ENCODE results near the gene DOCK11. TPM values are rescaled to one million over a fixed set of nuclear protein-coding genes. Genes with fewer than 3 reads are reported as not detected.
"Not testable (repeated sequence)": the region's sequence is repeated elsewhere in the genome, so short reads cannot be mapped to it uniquely, and the experiment has no call there.

The DOCK11 gene
- total RNA-seq (35.5 TPM), polyA plus RNA-seq (ENCODE audit: insufficient read depth in 1 of 8, insufficient read length in 8 of 8, low replicate concordance in 1 of 8) (10 to 100 TPM; 16.1 to 32.8 (median 20.6) TPM)
- long read RNA-seq, donor 1, result 0 reads
- long read RNA-seq, donor 2, result 0 reads
- long read RNA-seq, donor 3, result 0 reads
- long read RNA-seq, donor 4, result 0 reads
- long read RNA-seq, donor 5, partial matches to known transcripts, result 12 of 12 reads
- long read RNA-seq, donor 5, other reads (novel, unspliced or antisense), result 0 of 12 reads
- long read RNA-seq, donor 6, result 0 reads
- long read RNA-seq, donor 7, result 0 reads
- long read RNA-seq, donor 8, result 0 reads
- long read RNA-seq, donor 9, result 0 reads
- long read RNA-seq, donor 10, result 0 reads
- long read RNA-seq, donor 11, result 0 reads

GRCh38 chrX:118495061-118495921 lies at the start of gene DOCK11:
DOCK11 (plus strand) TSS chrX:118495815; CDS start chrX:118495972, 157 bp downstream.
- Histone ChIP-seq H3K27me3 (ENCODE audit: control insufficient read depth, insufficient read depth, low read length) (peaks cover 15% of the 10 kb centered on the region), H3K4me3 (ENCODE audit: low read length) (peak within 1 kb of the TSS; percentile 64), H3K27ac (ENCODE audit: low read length) (peak within 1 kb of the TSS; percentile 72), H3K36me3 (ENCODE audit: control insufficient read depth, insufficient read depth, low read length) (no peaks in the 10 kb centered on the region), H3K9me3 (replicated peaks; ENCODE audit: control insufficient read depth, low read depth, low read length) (no peaks in the 10 kb centered on the region), H3K4me1 (ENCODE audit: control insufficient read depth, insufficient read depth, low read length) (peaks cover 18% of the 10 kb centered on the region)
- 29% methylated on average over 52 of the region's 64 CpGs for WGBS (ENCODE audit: insufficient coverage)
- DNase-seq, result peak; percentile 93

GRCh38 chrX:118448273-118448783 lies 47.3 kb upstream of the DOCK11 start:
- H3K27me3 ChIP-seq (ENCODE audit: control insufficient read depth, insufficient read depth, low read length), result peaks cover 2% of the 10 kb centered on the region
- H3K27ac ChIP-seq (ENCODE audit: low read length), result no peak overlapping the region
- peak; percentile 12 for DNase-seq
- H3K9me3 ChIP-seq (replicated peaks; ENCODE audit: control insufficient read depth, low read depth, low read length), result no peaks in the 10 kb centered on the region
- peaks cover 3% of the 10 kb centered on the region for H3K36me3 ChIP-seq (ENCODE audit: control insufficient read depth, insufficient read depth, low read length)
- H3K4me3 ChIP-seq (ENCODE audit: low read length), result no peak overlapping the region
- 40% methylated on average over 3 of the region's 3 CpGs for WGBS (ENCODE audit: insufficient coverage)
- H3K4me1 ChIP-seq (ENCODE audit: control insufficient read depth, insufficient read depth, low read length), result no peaks in the 10 kb centered on the region

GRCh38 chrX:118455013-118455412 lies 40.6 kb upstream of the DOCK11 start:
- WGBS (ENCODE audit: insufficient coverage), result 67% methylated on average over 1 of the region's 3 CpGs
- Histone ChIP-seq H3K27me3 (ENCODE audit: control insufficient read depth, insufficient read depth, low read length) (peaks cover 2% of the 10 kb centered on the region), H3K4me1 (ENCODE audit: control insufficient read depth, insufficient read depth, low read length) (no peaks in the 10 kb centered on the region), H3K36me3 (ENCODE audit: control insufficient read depth, insufficient read depth, low read length) (peaks cover 4% of the 10 kb centered on the region), H3K9me3 (replicated peaks; ENCODE audit: control insufficient read depth, low read depth, low read length) (no peaks in the 10 kb centered on the region), H3K4me3 (ENCODE audit: low read length) (no peak overlapping the region), H3K27ac (ENCODE audit: low read length) (no peak overlapping the region)
- DNase-seq, result no peak

DNA sequence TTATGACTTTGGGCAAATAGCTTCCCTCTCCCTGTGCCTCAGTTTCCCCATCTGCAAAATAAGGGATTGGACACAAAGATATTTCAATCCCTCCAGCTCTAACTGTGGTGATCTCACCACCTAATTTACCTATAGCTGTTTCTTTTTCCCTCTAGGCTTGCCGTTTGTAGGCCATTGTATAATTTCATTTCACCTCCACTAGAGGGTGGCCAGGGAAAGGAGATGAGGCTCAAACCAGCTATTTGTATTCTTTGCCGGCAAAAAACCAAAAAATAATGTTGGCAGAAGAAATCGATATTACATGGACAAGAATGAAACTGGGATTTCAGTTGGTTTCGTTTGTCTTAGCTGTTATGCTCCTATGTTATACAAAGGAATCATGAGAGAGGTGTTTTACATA lies 36.1 kb upstream of the DOCK11 start:
- no peak overlapping the region for H3K4me3 ChIP-seq (ENCODE audit: low read length)
- WGBS (ENCODE audit: insufficient coverage), result no CpG with 5 or more reads among the region's 4 CpGs
- H3K4me1 ChIP-seq (ENCODE audit: control insufficient read depth, insufficient read depth, low read length), result no peaks in the 10 kb centered on the region
- H3K27ac ChIP-seq (ENCODE audit: low read length), result no peak overlapping the region
- no peaks in the 10 kb centered on the region for H3K9me3 ChIP-seq (replicated peaks; ENCODE audit: control insufficient read depth, low read depth, low read length)
- DNase-seq, result peak; percentile 87
- H3K36me3 ChIP-seq (ENCODE audit: control insufficient read depth, insufficient read depth, low read length), result peaks cover 1% of the 10 kb centered on the region
- peaks cover 6% of the 10 kb centered on the region for H3K27me3 ChIP-seq (ENCODE audit: control insufficient read depth, insufficient read depth, low read length)

DNA sequence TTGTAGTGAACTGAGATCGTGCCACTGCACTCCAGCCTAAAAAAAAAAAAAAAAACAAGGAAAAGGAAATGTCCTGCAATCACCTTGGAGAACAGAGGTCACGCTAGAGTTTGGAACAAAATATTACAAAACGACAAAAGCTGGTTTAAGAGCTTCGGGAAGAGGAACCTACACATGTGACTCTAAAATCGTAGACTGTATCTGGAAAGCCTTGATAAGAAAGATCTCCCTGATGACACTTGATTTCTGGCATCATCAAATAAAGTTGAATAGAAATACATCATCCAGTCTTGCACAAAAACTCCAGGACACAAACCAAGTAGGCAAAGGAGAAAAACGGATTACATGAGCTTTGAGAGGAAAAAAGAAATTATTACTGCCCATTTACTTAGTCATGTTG lies 31.1 kb upstream of the DOCK11 start:
- no CpG with 5 or more reads among the region's 6 CpGs for WGBS (ENCODE audit: insufficient coverage)
- H3K9me3 ChIP-seq (replicated peaks; ENCODE audit: control insufficient read depth, low read depth, low read length), result no peaks in the 10 kb centered on the region
- no peaks in the 10 kb centered on the region for H3K4me1 ChIP-seq (ENCODE audit: control insufficient read depth, insufficient read depth, low read length)
- DNase-seq, result no peak
- H3K27ac ChIP-seq (ENCODE audit: low read length), result no peak overlapping the region
- H3K27me3 ChIP-seq (ENCODE audit: control insufficient read depth, insufficient read depth, low read length), result peaks cover 4% of the 10 kb centered on the region
- no peak overlapping the region for H3K4me3 ChIP-seq (ENCODE audit: low read length)
- H3K36me3 ChIP-seq (ENCODE audit: control insufficient read depth, insufficient read depth, low read length), result no peaks in the 10 kb centered on the region

DNA sequence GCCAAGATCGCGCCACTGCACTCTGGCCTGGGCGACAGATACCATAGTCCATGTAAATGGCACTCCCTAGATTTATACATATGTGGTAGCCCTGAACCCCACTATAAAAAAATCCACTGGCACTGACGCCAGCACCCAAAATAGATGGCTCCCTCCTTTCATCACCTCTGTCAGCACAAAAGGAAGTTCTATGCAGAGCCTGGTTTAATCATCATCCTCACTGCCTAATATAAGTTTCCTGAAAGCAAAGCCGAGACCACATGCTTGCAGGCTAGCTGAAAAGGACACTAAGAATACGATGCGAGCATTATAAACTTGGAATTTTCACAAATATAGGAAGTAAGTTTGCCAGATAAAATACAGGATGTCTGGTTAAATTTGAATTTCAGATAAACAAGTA lies 27.5 kb upstream of the DOCK11 start:
- no peaks in the 10 kb centered on the region for H3K4me1 ChIP-seq (ENCODE audit: control insufficient read depth, insufficient read depth, low read length)
- peaks cover 4% of the 10 kb centered on the region for H3K27me3 ChIP-seq (ENCODE audit: control insufficient read depth, insufficient read depth, low read length)
- H3K36me3 ChIP-seq (ENCODE audit: control insufficient read depth, insufficient read depth, low read length), result no peaks in the 10 kb centered on the region
- DNase-seq, result peak; percentile 65
- no peak overlapping the region for H3K27ac ChIP-seq (ENCODE audit: low read length)
- H3K9me3 ChIP-seq (replicated peaks; ENCODE audit: control insufficient read depth, low read depth, low read length), result peaks cover 5% of the 10 kb centered on the region
- no CpG with 5 or more reads among the region's 7 CpGs for WGBS (ENCODE audit: insufficient coverage)
- no peak overlapping the region for H3K4me3 ChIP-seq (ENCODE audit: low read length)

DNA sequence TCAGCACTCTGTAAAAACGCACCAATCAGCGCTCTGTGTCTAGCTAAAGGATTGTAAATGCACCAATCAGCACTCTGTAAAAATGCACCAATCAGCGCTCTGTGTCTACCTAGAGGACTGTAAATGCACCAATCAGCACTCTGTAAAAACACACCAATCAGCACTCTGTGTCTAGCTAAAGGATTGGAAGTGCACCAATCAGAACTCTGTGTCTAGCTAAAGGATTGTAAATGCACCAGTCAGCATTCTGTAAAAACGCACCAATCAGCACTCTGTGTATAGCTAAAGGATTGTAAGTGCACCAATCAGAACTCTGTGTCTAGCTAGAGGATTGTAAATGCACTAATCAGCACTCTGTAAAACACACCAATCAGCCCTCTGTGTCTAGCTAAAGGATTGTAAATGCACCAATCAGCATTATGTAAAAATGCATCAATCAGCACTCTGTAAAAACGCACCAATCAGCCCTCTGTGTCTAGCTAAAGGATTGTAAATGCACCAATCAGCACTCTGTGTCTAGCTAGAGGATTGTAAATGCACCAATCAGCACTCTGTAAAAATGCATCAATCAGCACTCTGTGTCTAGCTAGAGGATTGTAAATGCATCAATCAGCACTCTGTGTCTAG lies 24.8 kb upstream of the DOCK11 start:
- not testable (repeated sequence) for DNase-seq; H3K27me3 ChIP-seq (ENCODE audit: control insufficient read depth, insufficient read depth, low read length); H3K4me3 ChIP-seq (ENCODE audit: low read length); H3K36me3 ChIP-seq (ENCODE audit: control insufficient read depth, insufficient read depth, low read length); H3K27ac ChIP-seq (ENCODE audit: low read length); H3K9me3 ChIP-seq (replicated peaks; ENCODE audit: control insufficient read depth, low read depth, low read length); H3K4me1 ChIP-seq (ENCODE audit: control insufficient read depth, insufficient read depth, low read length)
- no CpG with 5 or more reads among the region's 5 CpGs for WGBS (ENCODE audit: insufficient coverage)

- Histone ChIP-seq H3K27ac (ENCODE audit: low read length) (no peak overlapping the region), H3K4me3 (ENCODE audit: low read length) (no peak overlapping the region), H3K9me3 (replicated peaks; ENCODE audit: control insufficient read depth, low read depth, low read length) (peaks cover 5% of the 10 kb centered on the region), H3K36me3 (ENCODE audit: control insufficient read depth, insufficient read depth, low read length) (no peaks in the 10 kb centered on the region), H3K27me3 (ENCODE audit: control insufficient read depth, insufficient read depth, low read length) (peaks cover 4% of the 10 kb centered on the region), H3K4me1 (ENCODE audit: control insufficient read depth, insufficient read depth, low read length) (no peaks in the 10 kb centered on the region)
- DNase-seq, result peak; percentile 68
- WGBS (ENCODE audit: insufficient coverage), result 54% methylated on average over 3 of the region's 6 CpGs
These were observed 21.0 kb upstream of the DOCK11 start for GRCh38 chrX:118474586-118474985.

DNA sequence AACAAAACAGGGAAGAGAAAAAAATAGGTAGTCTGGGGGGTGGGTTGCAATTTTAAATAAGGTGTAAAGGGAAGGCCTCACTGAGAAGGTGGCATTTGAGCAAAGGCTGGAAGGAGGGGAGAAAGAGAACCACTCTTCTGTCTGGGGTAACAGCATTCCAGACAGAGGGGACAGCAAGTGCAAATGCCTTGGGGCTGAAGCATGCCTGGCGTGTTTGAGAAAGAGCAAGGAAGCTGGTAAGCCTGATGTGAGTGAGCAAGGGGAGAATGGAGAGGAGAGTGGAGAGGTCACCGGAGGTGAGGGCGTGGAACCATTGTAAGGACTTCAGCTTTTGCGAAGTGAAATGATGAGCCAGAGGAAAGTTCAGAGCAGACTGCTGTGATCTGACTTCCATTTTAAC lies 19.7 kb upstream of the DOCK11 start:
- H3K36me3 ChIP-seq (ENCODE audit: control insufficient read depth, insufficient read depth, low read length), result no peaks in the 10 kb centered on the region
- no peak overlapping the region for H3K4me3 ChIP-seq (ENCODE audit: low read length)
- H3K27ac ChIP-seq (ENCODE audit: low read length), result no peak overlapping the region
- H3K27me3 ChIP-seq (ENCODE audit: control insufficient read depth, insufficient read depth, low read length), result peaks cover 4% of the 10 kb centered on the region
- H3K4me1 ChIP-seq (ENCODE audit: control insufficient read depth, insufficient read depth, low read length), result no peaks in the 10 kb centered on the region
- no peak for DNase-seq
- WGBS (ENCODE audit: insufficient coverage), result 69% methylated on average over 2 of the region's 4 CpGs
- peaks cover 4% of the 10 kb centered on the region for H3K9me3 ChIP-seq (replicated peaks; ENCODE audit: control insufficient read depth, low read depth, low read length)

- no CpG with 5 or more reads among the region's 1 CpG for WGBS (ENCODE audit: insufficient coverage)
- H3K4me3 ChIP-seq (ENCODE audit: low read length), result no peak overlapping the region
- no peaks in the 10 kb centered on the region for H3K36me3 ChIP-seq (ENCODE audit: control insufficient read depth, insufficient read depth, low read length)
- no peak overlapping the region for H3K27ac ChIP-seq (ENCODE audit: low read length)
- H3K9me3 ChIP-seq (replicated peaks; ENCODE audit: control insufficient read depth, low read depth, low read length), result no peaks in the 10 kb centered on the region
- H3K4me1 ChIP-seq (ENCODE audit: control insufficient read depth, insufficient read depth, low read length), result no peaks in the 10 kb centered on the region
- H3K27me3 ChIP-seq (ENCODE audit: control insufficient read depth, insufficient read depth, low read length), result peaks cover 2% of the 10 kb centered on the region
- DNase-seq, result no peak
These were observed 15.4 kb upstream of the DOCK11 start for GRCh38 chrX:118480172-118480571.
